Stomach (tissue), 9 donors: ENCODE data around the gene FXYD3. TPM values are rescaled to one million over a fixed set of nuclear protein-coding genes. Genes with fewer than 3 reads are reported as not detected.

Source experiments
- DNase-seq, 2 donors: peaks; one replicate each; pipeline versions ENCODE4 v3.0.0 to v3.0.0-alpha.2; 2013 to 2019
- H3K27ac ChIP-seq, 5 donors: fragments of 200-600 bp in 4 of 5; sonication (generic) in 4 of 5; one replicate each; pipeline ENCODE4 v1.5.1; 2013 to 2019; ENCODE audit warnings: mild to moderate bottlenecking in 1 of 5, moderate library complexity in 1 of 5
- H3K27me3 ChIP-seq, 3 donors: fragments of 200-600 bp; sonication (generic); one replicate each; pipeline ENCODE4 v1.5.1; 2017 to 2019; ENCODE audit warnings: mixed run types in 1 of 3
- H3K36me3 ChIP-seq, 4 donors: fragments of 200-600 bp; sonication (generic); 1 replicate in 3 of 4; 2 replicates in 1 of 4; pipeline ENCODE4 v1.5.1; 2016 to 2019
- H3K4me1 ChIP-seq, 4 donors: fragments of 200-600 bp; sonication (generic); one replicate each; pipeline ENCODE4 v1.5.1; 2016 to 2019
- H3K4me3 ChIP-seq, 4 donors: fragments of 200-600 bp; sonication (generic) in 3 of 4; one replicate each; pipeline ENCODE4 v1.5.1; 2016 to 2019; ENCODE audit warnings: mild to moderate bottlenecking in 1 of 4
- H3K9me3 ChIP-seq, 4 donors: fragments of 200-600 bp; sonication (generic); one replicate each; pipeline ENCODE4 v1.5.1; 2016 to 2019
- CTCF ChIP-seq, 7 experiments: fragments of 450-650 bp in 4 of 7; fragments of 200-600 bp in 3 of 7; sonication (generic) in 3 of 7; IDR thresholded peaks; one replicate each; pipeline ENCODE4 v1.5.1; 2016 to 2019; ENCODE audit warnings: antibody characterized with exemption in 7 of 7, control low read depth in 2 of 7, mild to moderate bottlenecking in 1 of 7
- EP300 ChIP-seq: sonication (generic); formaldehyde crosslinking; IDR thresholded peaks from one replicate; pipeline ENCODE4 v1.6.1; 2017; ENCODE audit warnings: antibody characterized with exemption
- POLR2A ChIP-seq, 4 donors: fragments of 450-650 bp; IDR thresholded peaks; one replicate each; pipeline ENCODE4 v1.6.1; 2016; ENCODE audit warnings: antibody characterized with exemption in 4 of 4, control low read depth in 2 of 4, mild to moderate bottlenecking in 1 of 4, moderate library complexity in 1 of 4
- POLR2AphosphoS5 ChIP-seq, 3 donors: sonication (generic); formaldehyde crosslinking; IDR thresholded peaks; one replicate each; pipeline ENCODE4 v1.6.1; 2016; ENCODE audit warnings: antibody characterized with exemption in 3 of 3
- WGBS, 5 donors: extraction: QIAGEN DNeasy Blood & Tissue Kit in 3 of 5; methylation state at CpG; one replicate each; pipeline versions ENCODE4 v1.1.5 to v1.1.7; 2013 to 2018; 5-methylcytosine and 5-hydroxymethylcytosine counted together
- intact Hi-C: fragments of 100-400 bp; cut with DNase I; formaldehyde crosslinking; loops from one replicate; pipeline ENCODE4 v1.15.1; 2023; ENCODE audit warnings: low total_unique reads
- polyA plus RNA-seq, 3 donors: library from polyadenylated mRNA; stranded (reverse); fragments of 200-250 nt; gene quantifications; one replicate each; pipeline ENCODE4 v1.2.3, GENCODE V29; 2013
- total RNA-seq, 5 donors: library from RNA; depleted of rRNA; stranded (reverse); fragments of >200 nt; gene quantifications; one replicate each; pipeline versions ENCODE4 v1.1.0 to v1.2.3, GENCODE V29; 2014 to 2016
- donor health status: healthy with polysubstance abuse.
- donor health status: Bipolar disorder and iron deficiency.
- donor health status: healthy.

FXYD3 gene
- total and polyA plus RNA-seq, 8 donors = 84.8 to 800 (median 441) TPM

GRCh38 chr19:35142606-35143230 is 27.1 kb downstream of the FXYD3 start:
- Histone ChIP-seq H3K36me3 (no peaks in the 10 kb centered on the region), H3K9me3 (no peaks in the 10 kb centered on the region), H3K27me3 (peaks cover 0 to 56% (median 16%) of the 10 kb centered on the region in 3 donors), H3K4me1 (peaks cover 24 to 61% (median 52%) of the 10 kb centered on the region in 4 donors), H3K4me3 (peak overlapping the region; percentile 16 to 35 (median 18)), H3K27ac (peak overlapping the region in 2 of 5 donors; percentile 29 to 35)
- WGBS, 5 donors = 4 to 14% (median 5%) methylated on average over 18 to 45 of the region's 46 CpGs
- intact Hi-C loops = loop anchor here (10.0 kb wide), 1 partner anchor 122 kb away; the partner anchor contains the start of gene USF2
- peak in 3 of 7 experiments; percentile 52 to 83 (median 65) for TF ChIP-seq CTCF (IDR thresholded peaks at IDR 0.05)
- no peak for TF ChIP-seq EP300
- peak; percentile 64 to 82 for DNase-seq

GRCh38 chr19:35143231-35143715 is 27.6 kb downstream of the FXYD3 start, which contains the start of gene FXYD7:
Gene FXYD7 (plus strand): TSS chr19:35143255. CDS start chr19:35143334, 79 bp downstream.
- intact Hi-C loops = loop anchor here (10.0 kb wide), 1 partner anchor 122 kb away; the partner anchor contains the start of gene USF2
- peak within 1 kb of the TSS; percentile 16 to 35 (median 18) for H3K4me3 ChIP-seq
- peaks cover 24 to 57% (median 51%) of the 10 kb centered on the region in 4 donors for H3K4me1 ChIP-seq
- 6 to 27% (median 9%) methylated on average over 22 to 31 of the region's 31 CpGs for WGBS, 5 donors
- no peaks in the 10 kb centered on the region for H3K36me3 ChIP-seq
- no peaks in the 10 kb centered on the region for H3K9me3 ChIP-seq
- TF ChIP-seq EP300 = no peak
- H3K27ac ChIP-seq = peak within 1 kb of the TSS in 2 of 5 donors; percentile 35 to 66
- peaks cover 0 to 56% (median 16%) of the 10 kb centered on the region in 3 donors for H3K27me3 ChIP-seq
- DNase-seq = peak in 1 of 2 donors; percentile 62

GRCh38 chr19:35143818-35144217 is 28.2 kb downstream of the FXYD3 start:
- DNase-seq = no peak
- H3K4me3 ChIP-seq = no peak overlapping the region
- no peaks in the 10 kb centered on the region for H3K9me3 ChIP-seq
- WGBS, 5 donors = 32 to 44% (median 37%) methylated on average over 3 of the region's 3 CpGs
- H3K36me3 ChIP-seq = no peaks in the 10 kb centered on the region
- TF ChIP-seq CTCF (IDR thresholded peaks at IDR 0.05) (no peak), POLR2A (IDR thresholded peaks at IDR 0.05) (no peak), EP300 (no peak), POLR2AphosphoS5 (IDR thresholded peaks at IDR 0.05) (no peak)
- intact Hi-C loops = loop anchor here (10.0 kb wide), 1 partner anchor 121 kb away; the partner anchor contains the start of gene USF2
- H3K27me3 ChIP-seq = peaks cover 0 to 52% (median 16%) of the 10 kb centered on the region in 3 donors
- peak overlapping the region in 1 of 5 donors; percentile 35 for H3K27ac ChIP-seq
- peaks cover 24 to 53% (median 46%) of the 10 kb centered on the region in 4 donors for H3K4me1 ChIP-seq

- Histone ChIP-seq H3K4me1 (peaks cover 24 to 52% (median 44%) of the 10 kb centered on the region in 4 donors), H3K36me3 (no peaks in the 10 kb centered on the region), H3K9me3 (no peaks in the 10 kb centered on the region), H3K27me3 (peaks cover 0 to 52% (median 16%) of the 10 kb centered on the region in 3 donors), H3K4me3 (no peak overlapping the region), H3K27ac (no peak overlapping the region)
- DNase-seq = no peak
- TF ChIP-seq EP300 (no peak), CTCF (IDR thresholded peaks at IDR 0.05) (no peak), POLR2A (IDR thresholded peaks at IDR 0.05) (no peak), POLR2AphosphoS5 (IDR thresholded peaks at IDR 0.05) (no peak)
- intact Hi-C loops = loop anchor here (10.0 kb wide), 1 partner anchor 121 kb away; the partner anchor contains the start of gene USF2
- 13 to 44% (median 26%) methylated on average over 2 to 6 of the region's 6 CpGs for WGBS, 5 donors
Measured at GRCh38 chr19:35144259-35144599, 28.6 kb downstream of the FXYD3 start.
